A673 (cell line): ENCODE measurements around the gene ERC1.

Experiments
- CTCF ChIP-seq: fragments of 300-800, 200-600 bp; sonication (generic); conservative IDR thresholded peaks from 2 replicates; pipeline ENCODE4 v1.5.1; 2017; ENCODE audit warnings: low read depth, mild to moderate bottlenecking, antibody characterized with exemption, low read length, moderate library complexity, mixed read lengths
- EZH2 ChIP-seq: fragments of 200-600 bp; sonication (generic); IDR thresholded peaks from 2 replicates; pipeline ENCODE4 v1.6.1; 2017; ENCODE audit warnings: borderline replicate concordance, low read depth, mild to moderate bottlenecking, mixed read lengths, antibody characterized with exemption, low read length; ENCODE audit not compliant: poor library complexity, severe bottlenecking

GRCh38 chr12:1138691-1139090 is 147.7 kb downstream of the ERC1 start:
- TF ChIP-seq EZH2 (no peak), CTCF (no peak)
